Bronchial epithelial cell (primary cell): ENCODE results near the gene SCUBE1. TPM values are rescaled to one million over a fixed set of nuclear protein-coding genes. Genes with fewer than 3 reads are reported as not detected.

Experiments used
- DNase-seq: peaks from one replicate; pipeline ENCODE4 v3.0.0-alpha.2; 2010; ENCODE audit warnings: low read depth
- FAIRE-seq: peaks from 2 replicates; lab custom pipeline; 2011; peaks lifted over from hg19 to GRCh38; lab: Jason Lieb, UNC
- H3K27me3 ChIP-seq: 2 replicates; pipeline ENCODE4 v1.5.1; 2011; ENCODE audit warnings: low read length; ENCODE audit not compliant: control insufficient read depth, insufficient read depth
- H3K36me3 ChIP-seq: 2 replicates; pipeline ENCODE4 v1.5.1; 2011; ENCODE audit warnings: low read length; ENCODE audit not compliant: control insufficient read depth, insufficient read depth
- H3K4me3 ChIP-seq: 2 replicates; pipeline ENCODE4 v1.5.1; 2011; ENCODE audit warnings: mild to moderate bottlenecking, low read depth, low read length, control low read depth
- total RNA-seq: library from RNA; depleted of rRNA; stranded (reverse); fragments of >200 nt; gene quantifications from 2 replicates; pipeline ENCODE4 v1.2.1, GENCODE V29; 2014
- TF ChIP-seq, protein P1 (sequence below): IDR thresholded peaks from 2 replicates; pipeline ENCODE4 v1.5.1; 2011; ENCODE audit warnings: mild to moderate bottlenecking, moderate library complexity, low read length, control low read depth, inconsistent platforms; ENCODE audit not compliant: insufficient read depth, severe bottlenecking

The SCUBE1 gene
- total RNA-seq, 1 donor from 2014 or later = under 0.01 TPM

- FAIRE-seq = peak; percentile 86
- no peaks in the 10 kb centered on the region for H3K36me3 ChIP-seq
- no peak overlapping the region for H3K4me3 ChIP-seq
- TF ChIP-seq, protein P1, sequence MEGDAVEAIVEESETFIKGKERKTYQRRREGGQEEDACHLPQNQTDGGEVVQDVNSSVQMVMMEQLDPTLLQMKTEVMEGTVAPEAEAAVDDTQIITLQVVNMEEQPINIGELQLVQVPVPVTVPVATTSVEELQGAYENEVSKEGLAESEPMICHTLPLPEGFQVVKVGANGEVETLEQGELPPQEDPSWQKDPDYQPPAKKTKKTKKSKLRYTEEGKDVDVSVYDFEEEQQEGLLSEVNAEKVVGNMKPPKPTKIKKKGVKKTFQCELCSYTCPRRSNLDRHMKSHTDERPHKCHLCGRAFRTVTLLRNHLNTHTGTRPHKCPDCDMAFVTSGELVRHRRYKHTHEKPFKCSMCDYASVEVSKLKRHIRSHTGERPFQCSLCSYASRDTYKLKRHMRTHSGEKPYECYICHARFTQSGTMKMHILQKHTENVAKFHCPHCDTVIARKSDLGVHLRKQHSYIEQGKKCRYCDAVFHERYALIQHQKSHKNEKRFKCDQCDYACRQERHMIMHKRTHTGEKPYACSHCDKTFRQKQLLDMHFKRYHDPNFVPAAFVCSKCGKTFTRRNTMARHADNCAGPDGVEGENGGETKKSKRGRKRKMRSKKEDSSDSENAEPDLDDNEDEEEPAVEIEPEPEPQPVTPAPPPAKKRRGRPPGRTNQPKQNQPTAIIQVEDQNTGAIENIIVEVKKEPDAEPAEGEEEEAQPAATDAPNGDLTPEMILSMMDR = no peak
- no peaks in the 10 kb centered on the region for H3K27me3 ChIP-seq
- peak; percentile 66 for DNase-seq
Observed at GRCh38 chr22:43275545-43276317, 67.4 kb downstream of the SCUBE1 start.

DNA sequence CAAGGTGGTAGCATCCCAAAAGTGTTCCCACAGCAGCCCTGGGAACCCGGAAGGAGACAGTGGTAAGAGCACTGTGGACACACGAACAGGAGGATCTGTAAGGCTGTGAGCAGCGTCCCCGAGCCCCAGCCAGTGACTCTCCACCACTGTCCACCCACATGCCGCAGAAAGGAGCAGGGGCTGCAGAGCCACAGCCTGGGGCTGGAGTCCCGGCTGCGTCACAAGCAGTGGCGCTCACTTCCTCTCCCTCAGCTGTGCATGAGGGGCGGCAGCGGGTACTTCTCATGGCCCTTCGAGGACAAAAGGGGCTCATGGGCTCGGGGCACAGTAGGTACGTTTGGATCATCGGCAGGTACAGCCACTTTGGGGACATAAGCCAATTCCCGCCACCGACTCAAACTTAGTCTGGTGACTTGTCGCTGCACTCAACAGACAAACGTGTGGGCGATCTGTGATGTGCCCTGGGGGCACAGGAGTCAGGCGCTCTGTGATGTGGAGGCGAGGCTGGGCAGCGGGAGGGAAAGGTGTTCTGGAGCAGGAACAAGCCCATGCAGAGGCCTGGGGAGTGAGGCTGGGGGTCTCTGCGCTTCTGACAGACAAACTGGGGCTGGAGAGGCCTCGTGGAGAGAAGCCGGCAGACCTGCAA lies 68.5 kb downstream of the SCUBE1 start:
- Histone ChIP-seq H3K27me3 (peaks cover 1% of the 10 kb centered on the region), H3K36me3 (no peaks in the 10 kb centered on the region), H3K4me3 (no peak overlapping the region)
- DNase-seq (no peak), FAIRE-seq (no peak)
- TF ChIP-seq, protein P1 = no peak

- Histone ChIP-seq H3K27me3 (peaks cover 4% of the 10 kb centered on the region), H3K4me3 (no peak overlapping the region), H3K36me3 (no peaks in the 10 kb centered on the region)
- DNase-seq = peak; percentile 42
- no peak for FAIRE-seq
- TF ChIP-seq, protein P1 = peak; percentile 76
Observed at GRCh38 chr22:43273902-43274484, 69.2 kb downstream of the SCUBE1 start.

GRCh38 chr22:43272869-43273318 lies 70.3 kb downstream of the SCUBE1 start:
- Histone ChIP-seq H3K27me3 (peaks cover 6% of the 10 kb centered on the region), H3K36me3 (no peaks in the 10 kb centered on the region), H3K4me3 (no peak overlapping the region)
- TF ChIP-seq, protein P1 = no peak
- FAIRE-seq (no peak), DNase-seq (no peak)

GRCh38 chr22:43272301-43272700 lies 70.9 kb downstream of the SCUBE1 start:
- FAIRE-seq = no peak
- no peaks in the 10 kb centered on the region for H3K36me3 ChIP-seq
- TF ChIP-seq, protein P1 = no peak
- H3K27me3 ChIP-seq = peaks cover 6% of the 10 kb centered on the region
- H3K4me3 ChIP-seq = no peak overlapping the region
- peak; percentile 18 for DNase-seq
